ENCODE measurements around the gene DDX11. TPM values are rescaled to one million over a fixed set of nuclear protein-coding genes. Genes with fewer than 3 reads are reported as not detected.
"Not testable (repeated sequence)": the region's sequence is repeated elsewhere in the genome, so short reads cannot be mapped to it uniquely, and the experiment has no call there.

DDX11 gene
- total RNA-seq, 1 donor = 17.0 TPM

- not testable (repeated sequence) for DNase-seq (ENCODE audit: low read depth); H3K4me3 ChIP-seq (ENCODE audit: low read depth, low read length)
These were observed 31.1 kb downstream of the DDX11 start for GRCh38 chr12:31104773-31105172.

GRCh38 chr12:31105668-31106067 is 32.0 kb downstream of the DDX11 start:
- DNase-seq (ENCODE audit: low read depth) = no peak
- no peak for TF ChIP-seq CTCF (IDR thresholded peaks at IDR 0.05; ENCODE audit: insufficient read depth, low read length)

GRCh38 chr12:31106101-31106803 is 32.6 kb downstream of the DDX11 start:
- no peak overlapping the region for H3K4me3 ChIP-seq (ENCODE audit: low read depth, low read length)
- no peak for DNase-seq (ENCODE audit: low read depth)
- TF ChIP-seq CTCF (IDR thresholded peaks at IDR 0.05; ENCODE audit: insufficient read depth, low read length) = no peak

More at GRCh38 chr12:31105668-31106067, 32.0 kb downstream of the DDX11 start:
- no peak overlapping the region for H3K4me3 ChIP-seq (ENCODE audit: low read depth, low read length)

- not testable (repeated sequence) for DNase-seq (ENCODE audit: low read depth); H3K4me3 ChIP-seq (ENCODE audit: low read depth, low read length)
These were observed 36.1 kb downstream of the DDX11 start for GRCh38 chr12:31109773-31110172.

GRCh38 chr12:31110263-31110662 is 36.6 kb downstream of the DDX11 start:
- H3K4me3 ChIP-seq (ENCODE audit: low read depth, low read length); DNase-seq (ENCODE audit: low read depth): not testable (repeated sequence)

GRCh38 chr12:31115092-31115601 is 41.5 kb downstream of the DDX11 start:
- not testable (repeated sequence) for DNase-seq (ENCODE audit: low read depth); H3K4me3 ChIP-seq (ENCODE audit: low read depth, low read length)

- H3K4me3 ChIP-seq (ENCODE audit: low read depth, low read length); DNase-seq (ENCODE audit: low read depth): not testable (repeated sequence)
These were observed 43.2 kb downstream of the DDX11 start for GRCh38 chr12:31116846-31117202.

- no peak for DNase-seq (ENCODE audit: low read depth)
These were observed 43.7 kb downstream of the DDX11 start for GRCh38 chr12:31117203-31118011.

More at GRCh38 chr12:31117203-31118011, 43.7 kb downstream of the DDX11 start:
- H3K4me3 ChIP-seq (ENCODE audit: low read depth, low read length) = peak overlapping the region; percentile 39
- peak; percentile 34 for TF ChIP-seq CTCF (IDR thresholded peaks at IDR 0.05; ENCODE audit: insufficient read depth, low read length)

All from fibroblast of the aortic adventitia (primary cell).